ENCODE results near the gene LXN.
A peak's percentile ranks its signal among the peaks of the same experiment; 100 is the strongest.

LXN gene

DNA sequence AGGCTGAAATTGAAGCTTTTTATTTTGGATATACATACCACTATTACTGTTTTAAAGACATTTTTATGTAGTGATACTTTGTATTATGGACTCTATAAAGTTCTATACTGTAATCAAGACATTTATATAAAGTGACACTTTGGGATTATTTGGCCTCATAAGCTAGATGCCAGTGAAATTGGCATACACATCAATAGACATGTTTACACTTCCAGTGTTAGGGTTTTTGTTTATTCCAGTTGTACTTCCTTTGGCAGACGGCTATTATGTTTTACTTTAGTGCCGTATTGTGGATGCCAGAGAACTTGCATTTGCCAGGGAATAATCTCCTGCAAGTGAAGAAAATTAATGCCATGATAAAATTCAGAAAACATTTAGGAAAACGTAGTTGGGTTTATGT is 6.0 kb downstream of the LXN start:
- no peak for DNase-seq (ENCODE audit: low read depth)
- Histone ChIP-seq H3K36me3 (ENCODE audit: control insufficient read depth, insufficient read depth, low read length, severe bottlenecking) (peaks cover 90% of the 10 kb centered on the region), H3K4me3 (ENCODE audit: low read length) (no peak overlapping the region), H3K4me1 (ENCODE audit: control insufficient read depth, insufficient read depth, low read length) (peaks cover 9% of the 10 kb centered on the region), H3K27me3 (replicated peaks; ENCODE audit: control insufficient read depth, insufficient read depth, low read length) (no peaks in the 10 kb centered on the region), H3K9ac (ENCODE audit: low read length) (no peak overlapping the region), H3K9me3 (ENCODE audit: control insufficient read depth, low read length) (no peaks in the 10 kb centered on the region)

- peaks cover 93% of the 10 kb centered on the region for H3K36me3 ChIP-seq (ENCODE audit: control insufficient read depth, insufficient read depth, low read length, severe bottlenecking)
- peaks cover 7% of the 10 kb centered on the region for H3K4me1 ChIP-seq (ENCODE audit: control insufficient read depth, insufficient read depth, low read length)
- H3K27me3 ChIP-seq (replicated peaks; ENCODE audit: control insufficient read depth, insufficient read depth, low read length) = no peaks in the 10 kb centered on the region
- no peak overlapping the region for H3K9ac ChIP-seq (ENCODE audit: low read length)
- H3K9me3 ChIP-seq (ENCODE audit: control insufficient read depth, low read length) = no peaks in the 10 kb centered on the region
- no peak for DNase-seq (ENCODE audit: low read depth)
- H3K4me3 ChIP-seq (ENCODE audit: low read length) = no peak overlapping the region
Measured at GRCh38 chr3:158663832-158664231, 8.6 kb downstream of the LXN start.

- no peak for DNase-seq (ENCODE audit: low read depth)
- no peak overlapping the region for H3K4me3 ChIP-seq (ENCODE audit: low read length)
- H3K4me1 ChIP-seq (ENCODE audit: control insufficient read depth, insufficient read depth, low read length) = peaks cover 1% of the 10 kb centered on the region
- no peaks in the 10 kb centered on the region for H3K9me3 ChIP-seq (ENCODE audit: control insufficient read depth, low read length)
- H3K36me3 ChIP-seq (ENCODE audit: control insufficient read depth, insufficient read depth, low read length, severe bottlenecking) = peaks cover 93% of the 10 kb centered on the region
- no peak overlapping the region for H3K9ac ChIP-seq (ENCODE audit: low read length)
- H3K27me3 ChIP-seq (replicated peaks; ENCODE audit: control insufficient read depth, insufficient read depth, low read length) = no peaks in the 10 kb centered on the region
Measured at GRCh38 chr3:158663246-158663645, 9.2 kb downstream of the LXN start.

DNA sequence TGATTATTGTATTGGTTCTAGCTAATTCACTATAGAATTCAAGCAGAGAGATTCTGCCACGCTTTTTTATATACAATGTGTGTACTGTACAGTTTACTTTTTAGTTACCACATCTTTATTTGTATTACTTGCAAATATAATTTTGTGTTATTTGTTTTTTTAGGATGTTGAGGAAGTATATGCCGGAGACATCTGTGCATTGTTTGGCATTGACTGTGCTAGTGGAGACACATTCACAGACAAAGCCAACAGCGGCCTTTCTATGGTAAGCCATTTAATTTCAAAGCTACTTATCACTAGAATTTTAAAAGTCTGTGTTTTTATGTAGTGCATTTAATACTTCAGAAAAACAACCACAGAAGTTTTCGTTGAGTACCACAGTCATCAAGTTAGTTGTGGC is 11.7 kb downstream of the LXN start:
- H3K27me3 ChIP-seq (replicated peaks; ENCODE audit: control insufficient read depth, insufficient read depth, low read length) = no peaks in the 10 kb centered on the region
- H3K9ac ChIP-seq (ENCODE audit: low read length) = no peak overlapping the region
- H3K4me1 ChIP-seq (ENCODE audit: control insufficient read depth, insufficient read depth, low read length) = no peaks in the 10 kb centered on the region
- no peaks in the 10 kb centered on the region for H3K9me3 ChIP-seq (ENCODE audit: control insufficient read depth, low read length)
- DNase-seq (ENCODE audit: low read depth) = no peak
- H3K36me3 ChIP-seq (ENCODE audit: control insufficient read depth, insufficient read depth, low read length, severe bottlenecking) = peaks cover 88% of the 10 kb centered on the region
- H3K4me3 ChIP-seq (ENCODE audit: low read length) = no peak overlapping the region

GRCh38 chr3:158659454-158660237 is 12.8 kb downstream of the LXN start:
- H3K36me3 ChIP-seq (ENCODE audit: control insufficient read depth, insufficient read depth, low read length, severe bottlenecking) = peaks cover 87% of the 10 kb centered on the region
- peak; percentile 90 for DNase-seq (ENCODE audit: low read depth)

DNA sequence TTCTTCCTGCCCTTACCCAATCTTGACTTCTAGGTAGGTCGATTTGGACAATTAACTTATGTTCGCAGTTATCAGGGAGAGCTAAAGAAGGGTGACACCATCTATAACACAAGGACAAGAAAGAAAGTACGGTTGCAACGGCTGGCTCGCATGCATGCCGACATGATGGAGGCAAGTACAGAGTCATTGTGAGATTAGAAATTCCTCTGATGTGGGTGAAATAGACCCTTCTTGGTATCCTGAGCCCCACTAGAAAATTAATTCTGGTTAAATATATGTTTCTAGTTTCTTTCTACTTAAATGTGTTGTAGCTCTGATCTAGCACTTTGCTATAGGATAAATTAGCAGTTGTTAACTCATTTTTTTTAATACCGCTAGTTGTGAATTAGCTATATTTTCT is 13.6 kb downstream of the LXN start:
- Histone ChIP-seq H3K27me3 (replicated peaks; ENCODE audit: control insufficient read depth, insufficient read depth, low read length) (no peaks in the 10 kb centered on the region), H3K9ac (ENCODE audit: low read length) (no peak overlapping the region), H3K36me3 (ENCODE audit: control insufficient read depth, insufficient read depth, low read length, severe bottlenecking) (peaks cover 87% of the 10 kb centered on the region), H3K4me3 (ENCODE audit: low read length) (no peak overlapping the region), H3K9me3 (ENCODE audit: control insufficient read depth, low read length) (no peaks in the 10 kb centered on the region), H3K4me1 (ENCODE audit: control insufficient read depth, insufficient read depth, low read length) (no peaks in the 10 kb centered on the region)
- no peak for DNase-seq (ENCODE audit: low read depth)

More at GRCh38 chr3:158659454-158660237, 12.8 kb downstream of the LXN start:
- Histone ChIP-seq H3K4me1 (ENCODE audit: control insufficient read depth, insufficient read depth, low read length) (no peaks in the 10 kb centered on the region), H3K9me3 (ENCODE audit: control insufficient read depth, low read length) (no peaks in the 10 kb centered on the region), H3K27me3 (replicated peaks; ENCODE audit: control insufficient read depth, insufficient read depth, low read length) (no peaks in the 10 kb centered on the region), H3K9ac (ENCODE audit: low read length) (no peak overlapping the region), H3K4me3 (ENCODE audit: low read length) (no peak overlapping the region)

DNA sequence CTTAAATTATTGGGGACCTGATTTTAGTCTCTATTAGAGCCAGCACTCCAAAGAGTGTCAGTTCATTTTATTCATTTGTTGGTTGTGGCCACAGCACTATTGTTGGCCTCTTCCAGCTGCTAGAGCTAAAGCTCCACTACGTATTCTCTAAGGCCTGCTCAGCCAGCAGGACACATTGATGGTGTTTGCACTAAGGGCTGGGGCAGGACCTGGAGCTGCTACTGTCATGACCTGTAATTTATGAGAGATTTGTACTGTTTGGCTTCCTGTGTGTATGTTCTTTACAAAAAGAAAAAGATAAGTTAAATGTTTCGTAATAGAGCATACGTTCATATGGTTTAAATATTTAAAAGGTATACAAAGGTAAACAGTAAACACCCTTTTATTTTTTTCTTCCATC is 20.0 kb downstream of the LXN start:
- Histone ChIP-seq H3K9me3 (ENCODE audit: control insufficient read depth, low read length) (no peaks in the 10 kb centered on the region), H3K36me3 (ENCODE audit: control insufficient read depth, insufficient read depth, low read length, severe bottlenecking) (peaks cover 87% of the 10 kb centered on the region), H3K27me3 (replicated peaks; ENCODE audit: control insufficient read depth, insufficient read depth, low read length) (no peaks in the 10 kb centered on the region), H3K9ac (ENCODE audit: low read length) (no peak overlapping the region), H3K4me3 (ENCODE audit: low read length) (no peak overlapping the region), H3K4me1 (ENCODE audit: control insufficient read depth, insufficient read depth, low read length) (no peaks in the 10 kb centered on the region)
- no peak for DNase-seq (ENCODE audit: low read depth)

- no peak for DNase-seq (ENCODE audit: low read depth)
- peaks cover 89% of the 10 kb centered on the region for H3K36me3 ChIP-seq (ENCODE audit: control insufficient read depth, insufficient read depth, low read length, severe bottlenecking)
- H3K4me1 ChIP-seq (ENCODE audit: control insufficient read depth, insufficient read depth, low read length) = no peaks in the 10 kb centered on the region
- H3K27me3 ChIP-seq (replicated peaks; ENCODE audit: control insufficient read depth, insufficient read depth, low read length) = no peaks in the 10 kb centered on the region
- H3K9me3 ChIP-seq (ENCODE audit: control insufficient read depth, low read length) = no peaks in the 10 kb centered on the region
- H3K4me3 ChIP-seq (ENCODE audit: low read length) = no peak overlapping the region
- no peak overlapping the region for H3K9ac ChIP-seq (ENCODE audit: low read length)
Measured at GRCh38 chr3:158651192-158651591, 21.3 kb downstream of the LXN start.

DNA sequence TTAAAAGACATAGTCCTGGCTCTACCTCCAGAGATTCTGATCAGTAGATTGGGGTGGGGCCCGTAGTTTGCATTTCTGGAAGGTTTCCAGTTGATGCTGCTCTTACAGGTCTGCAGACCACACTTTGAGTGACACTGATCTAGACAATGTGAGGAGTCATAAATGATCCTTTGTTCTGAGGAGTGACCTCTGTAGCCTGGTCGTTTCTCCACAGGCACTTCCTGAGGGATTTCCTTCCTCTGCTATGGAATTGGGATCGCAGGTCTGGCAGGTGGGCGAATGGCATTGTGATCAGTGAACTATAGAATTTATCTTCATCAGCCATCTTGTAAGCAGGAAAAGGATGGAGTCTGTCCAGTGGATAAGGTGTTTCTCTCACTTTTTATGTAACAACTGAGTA is 22.7 kb downstream of the LXN start:
- Histone ChIP-seq H3K9me3 (ENCODE audit: control insufficient read depth, low read length) (no peaks in the 10 kb centered on the region), H3K4me1 (ENCODE audit: control insufficient read depth, insufficient read depth, low read length) (peaks cover 11% of the 10 kb centered on the region), H3K36me3 (ENCODE audit: control insufficient read depth, insufficient read depth, low read length, severe bottlenecking) (peaks cover 76% of the 10 kb centered on the region), H3K4me3 (ENCODE audit: low read length) (no peak overlapping the region), H3K9ac (ENCODE audit: low read length) (no peak overlapping the region), H3K27me3 (replicated peaks; ENCODE audit: control insufficient read depth, insufficient read depth, low read length) (no peaks in the 10 kb centered on the region)
- DNase-seq (ENCODE audit: low read depth) = no peak

GRCh38 chr3:158644345-158644908 is 28.0 kb downstream of the LXN start, which contains the start of gene GFM1:
Gene GFM1 (plus strand): TSS chr3:158644527. CDS start chr3:158644635, 108 bp downstream.
- H3K4me3 ChIP-seq (ENCODE audit: low read length) = peak within 1 kb of the TSS; percentile 92
- peak within 1 kb of the TSS; percentile 91 for H3K9ac ChIP-seq (ENCODE audit: low read length)
- DNase-seq (ENCODE audit: low read depth) = peak; percentile 98
- H3K4me1 ChIP-seq (ENCODE audit: control insufficient read depth, insufficient read depth, low read length) = peaks cover 11% of the 10 kb centered on the region
- no peaks in the 10 kb centered on the region for H3K27me3 ChIP-seq (replicated peaks; ENCODE audit: control insufficient read depth, insufficient read depth, low read length)
- H3K36me3 ChIP-seq (ENCODE audit: control insufficient read depth, insufficient read depth, low read length, severe bottlenecking) = peaks cover 29% of the 10 kb centered on the region
- no peaks in the 10 kb centered on the region for H3K9me3 ChIP-seq (ENCODE audit: control insufficient read depth, low read length)

DNA sequence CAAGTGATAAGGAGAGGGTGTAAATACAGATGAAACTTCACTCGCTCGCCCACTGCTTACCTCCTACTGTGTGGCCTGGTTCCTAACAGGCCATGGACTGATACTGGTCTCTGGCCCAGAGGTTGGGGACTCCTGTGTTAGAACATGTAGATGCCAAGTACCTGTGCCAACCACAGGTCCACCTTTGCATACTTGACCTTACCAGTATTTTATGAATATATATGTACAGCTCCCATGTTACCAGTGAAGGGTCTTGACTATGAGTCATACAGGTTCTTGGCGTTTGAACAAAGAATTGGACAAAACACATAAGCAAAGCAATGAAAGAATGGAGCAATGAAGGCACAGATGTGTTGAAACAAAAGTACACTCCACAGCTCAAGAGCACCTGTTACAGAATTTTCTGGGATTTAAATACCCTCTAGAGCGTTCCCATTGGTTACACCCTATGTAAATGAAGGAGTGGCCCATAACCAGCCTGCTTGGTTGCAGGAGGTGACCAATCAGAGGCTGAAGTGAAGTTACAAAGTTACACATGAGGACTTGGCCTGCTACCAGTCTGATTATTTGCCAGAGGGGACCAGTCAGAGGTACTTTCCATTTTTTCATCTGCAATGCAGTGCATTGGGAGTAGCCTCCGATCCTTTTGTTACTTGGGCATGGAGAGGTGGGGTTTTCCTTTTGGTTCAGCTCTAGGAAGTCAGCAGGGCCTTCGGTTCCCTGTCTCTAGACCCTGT is 29.8 kb downstream of the LXN start:
- no peak overlapping the region for H3K9ac ChIP-seq (ENCODE audit: low read length)
- H3K36me3 ChIP-seq (ENCODE audit: control insufficient read depth, insufficient read depth, low read length, severe bottlenecking) = peaks cover 14% of the 10 kb centered on the region
- DNase-seq (ENCODE audit: low read depth) = no peak

More for the DNA sequence above, 29.8 kb downstream of the LXN start:
- Histone ChIP-seq H3K9me3 (ENCODE audit: control insufficient read depth, low read length) (no peaks in the 10 kb centered on the region), H3K27me3 (replicated peaks; ENCODE audit: control insufficient read depth, insufficient read depth, low read length) (no peaks in the 10 kb centered on the region), H3K4me3 (ENCODE audit: low read length) (no peak overlapping the region), H3K4me1 (ENCODE audit: control insufficient read depth, insufficient read depth, low read length) (peaks cover 11% of the 10 kb centered on the region)

Data from adipocyte (in vitro differentiated cells).